HG02798 (cell line): ENCODE results near the gene PITX1.

Source experiments
- ATAC-seq: cut with Tn5 transposase; IDR thresholded peaks from one replicate; pipeline ENCODE4 v1.9.1; 2021; ENCODE audit warnings: mild to moderate bottlenecking; ENCODE audit not compliant: unreplicated experiment, poor library complexity

PITX1 gene

DNA sequence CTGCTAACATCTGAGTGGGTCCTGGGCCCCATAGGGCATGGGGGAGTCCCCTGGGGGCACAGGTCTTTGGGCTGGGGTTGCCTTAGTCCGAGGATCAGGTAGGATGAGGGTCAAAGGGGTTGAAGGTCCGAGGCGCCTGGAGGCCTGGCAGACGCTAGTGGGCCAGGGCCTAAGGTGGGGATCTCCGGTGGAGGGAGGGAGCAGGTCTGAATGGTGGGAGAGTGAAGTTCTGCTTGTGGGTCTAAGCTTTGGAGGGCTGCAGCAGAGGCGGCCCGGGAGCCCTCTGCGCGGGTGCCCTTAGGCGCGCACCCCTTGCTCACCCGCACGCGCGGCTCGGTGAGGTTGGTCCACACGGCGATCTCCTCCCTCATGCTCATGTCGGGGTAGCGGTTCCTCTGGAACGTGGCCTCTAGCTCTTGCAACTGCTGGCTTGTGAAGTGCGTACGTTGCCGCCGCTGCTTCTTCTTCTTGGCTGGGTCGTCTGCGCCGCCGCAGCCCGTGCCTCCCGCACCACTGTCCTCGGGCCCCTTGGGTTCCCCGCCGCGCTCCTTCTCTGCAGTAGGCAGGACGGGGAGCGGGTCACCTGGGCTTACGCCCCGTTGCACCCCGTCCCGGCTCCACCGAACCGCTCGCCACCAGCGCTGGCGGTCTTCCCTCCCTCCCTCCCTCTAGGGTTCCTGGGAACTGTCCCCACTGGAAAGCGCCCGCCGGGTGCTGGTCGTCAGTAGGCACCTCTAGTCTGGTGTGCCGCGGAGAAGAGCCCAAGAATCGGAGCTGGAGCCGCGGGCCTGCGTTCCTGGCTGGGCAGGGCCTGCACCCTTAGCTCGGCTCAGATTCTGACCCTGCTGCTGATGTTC lies 2.8 kb downstream of the PITX1 start:
- ATAC-seq, result no peak

DNA sequence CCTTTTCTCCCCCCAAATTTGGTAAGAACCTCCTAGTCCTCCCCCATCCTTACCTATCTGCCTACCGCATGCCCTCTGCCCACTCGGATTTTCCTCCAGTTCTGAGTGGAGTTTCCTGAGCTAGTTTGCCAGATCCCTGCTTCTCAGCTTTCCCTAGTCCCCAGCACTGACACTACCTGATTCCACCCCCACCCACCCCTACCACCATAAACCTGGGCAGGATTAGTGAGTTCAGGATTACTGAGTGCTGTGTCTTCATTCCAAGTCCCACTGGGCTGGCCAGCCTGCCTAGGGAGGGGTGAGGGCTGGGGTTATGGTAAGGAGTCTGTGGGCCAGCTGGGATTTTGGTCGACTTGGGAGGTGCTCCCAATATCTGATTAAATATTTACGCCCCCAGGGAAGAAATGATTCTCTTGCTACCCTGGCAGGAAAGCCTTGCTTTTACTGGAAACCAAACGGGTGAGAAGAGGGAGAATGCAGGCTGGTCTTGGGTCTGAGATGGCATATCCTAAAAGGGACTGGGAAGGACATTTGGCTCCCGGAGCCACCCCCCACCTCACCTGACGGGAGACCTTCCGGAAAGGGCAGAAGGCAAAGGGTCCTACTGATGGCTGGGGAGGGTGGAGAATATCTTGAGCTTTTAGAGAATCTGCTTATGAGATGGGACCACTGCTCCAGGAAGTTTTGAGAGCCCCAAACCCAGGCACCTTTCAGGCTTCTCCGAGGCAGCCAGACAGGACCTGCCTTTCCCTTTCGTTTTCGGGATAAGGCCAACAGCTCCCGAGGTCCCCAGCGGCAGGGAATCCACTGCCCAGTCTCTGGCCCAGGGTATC lies 3.7 kb downstream of the PITX1 start:
- no peak for ATAC-seq

DNA sequence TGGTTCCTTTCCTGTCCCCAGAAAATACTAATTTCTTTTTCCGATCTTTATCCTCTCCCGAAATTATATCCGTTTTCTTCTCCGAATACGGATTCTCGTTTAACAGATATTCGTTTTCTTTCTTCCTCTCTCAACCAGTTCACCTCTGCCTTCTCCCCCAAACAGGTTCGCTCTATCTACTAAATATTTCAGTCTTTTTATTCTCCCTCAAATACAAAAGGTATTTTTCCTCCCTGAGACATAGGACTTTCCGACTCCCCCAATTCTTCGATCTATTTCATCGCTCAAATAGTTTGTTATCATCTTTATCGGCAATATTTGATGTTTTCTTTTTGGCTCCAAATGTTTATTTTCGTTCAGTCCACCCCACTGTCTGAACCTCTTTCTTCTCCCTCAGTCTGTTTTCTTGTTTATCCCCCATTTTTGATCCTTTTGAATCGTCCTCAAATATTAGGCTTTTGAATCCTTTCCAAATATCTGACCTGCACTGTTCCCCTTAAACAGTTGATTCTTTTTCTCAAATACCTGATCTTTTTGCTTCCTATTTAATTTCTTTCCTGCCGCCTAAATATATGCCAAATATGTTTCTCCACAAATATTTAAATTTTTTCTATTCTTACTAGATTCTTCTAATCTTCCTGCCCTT lies 4.4 kb downstream of the PITX1 start:
- ATAC-seq, result no peak

DNA sequence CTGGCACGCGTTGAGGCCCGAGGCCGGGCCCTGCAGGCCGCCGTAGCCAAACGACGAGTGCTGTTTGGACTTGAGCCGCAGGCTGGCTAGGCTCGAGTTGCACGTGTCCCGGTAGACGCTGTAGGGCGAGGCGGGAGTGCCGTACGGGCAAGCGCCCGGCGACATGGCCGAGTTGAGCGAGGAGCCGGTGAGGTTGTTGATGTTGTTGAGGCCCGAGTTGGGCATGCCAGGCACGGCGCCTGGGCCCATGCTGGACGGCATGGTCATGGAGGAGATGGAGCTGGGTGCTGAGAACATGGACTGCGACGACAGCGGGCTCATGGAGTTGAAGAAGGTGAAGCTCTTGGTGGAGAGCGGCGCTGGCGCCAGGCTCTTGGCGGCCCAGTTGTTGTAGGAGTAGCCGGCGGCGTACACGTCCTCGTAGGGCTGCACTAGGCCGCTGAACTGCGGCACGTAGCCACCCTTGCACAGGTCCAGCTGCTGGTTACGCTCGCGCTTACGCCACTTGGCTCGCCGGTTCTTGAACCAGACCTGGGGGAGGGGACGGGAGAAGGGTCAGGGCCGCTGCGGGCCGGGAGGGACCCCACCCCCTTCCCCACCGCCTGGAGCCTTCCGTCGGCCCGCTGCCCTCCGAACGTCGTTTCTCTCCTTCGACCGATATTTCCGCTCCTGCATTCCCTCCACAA lies 5.1 kb downstream of the PITX1 start:
- ATAC-seq, result no peak

DNA sequence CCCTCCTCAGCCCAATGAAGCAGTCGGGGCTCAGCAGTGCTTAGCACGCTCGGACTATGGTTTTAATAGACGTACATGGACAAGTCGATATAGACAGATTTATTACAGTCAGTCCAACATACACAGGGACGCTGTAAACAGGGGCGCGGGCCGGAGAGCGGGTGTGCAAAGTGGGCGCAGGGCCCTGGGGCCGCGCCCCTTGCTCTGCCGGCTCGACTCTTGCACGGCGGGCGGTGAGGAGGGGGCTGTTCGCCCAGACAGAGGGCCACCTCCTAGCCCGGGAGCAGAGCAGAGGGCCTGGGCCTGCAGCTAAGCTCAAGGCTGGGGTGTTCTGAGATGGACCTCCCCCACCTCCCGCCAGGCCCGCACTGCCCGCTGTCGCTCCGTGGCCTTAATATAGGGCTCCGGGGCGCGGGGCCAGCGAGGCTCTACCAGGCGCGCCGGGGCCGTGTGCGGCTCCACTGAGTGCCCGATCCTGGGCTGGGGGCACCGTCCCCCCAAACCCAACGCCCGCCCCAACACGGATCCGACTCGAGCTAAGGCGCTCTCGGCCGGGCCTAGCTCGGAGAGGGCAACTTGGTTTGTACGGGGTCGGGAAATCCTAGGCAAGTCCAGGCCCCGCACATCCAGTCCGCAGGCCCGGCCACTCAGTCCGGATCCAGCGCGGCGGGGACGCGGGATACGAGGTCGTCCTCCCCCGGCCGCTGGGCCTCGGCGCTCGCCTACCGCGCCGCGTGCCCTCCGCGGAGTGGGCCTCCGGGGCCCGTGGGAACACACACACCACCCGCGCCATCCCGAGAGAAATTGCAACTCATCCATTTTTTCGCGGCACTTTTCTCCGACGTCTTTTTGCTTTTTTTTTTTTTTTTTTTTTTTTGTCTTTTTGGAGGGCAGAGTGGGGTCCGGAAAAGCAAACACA lies 6.1 kb downstream of the PITX1 start:
- ATAC-seq, result no peak

DNA sequence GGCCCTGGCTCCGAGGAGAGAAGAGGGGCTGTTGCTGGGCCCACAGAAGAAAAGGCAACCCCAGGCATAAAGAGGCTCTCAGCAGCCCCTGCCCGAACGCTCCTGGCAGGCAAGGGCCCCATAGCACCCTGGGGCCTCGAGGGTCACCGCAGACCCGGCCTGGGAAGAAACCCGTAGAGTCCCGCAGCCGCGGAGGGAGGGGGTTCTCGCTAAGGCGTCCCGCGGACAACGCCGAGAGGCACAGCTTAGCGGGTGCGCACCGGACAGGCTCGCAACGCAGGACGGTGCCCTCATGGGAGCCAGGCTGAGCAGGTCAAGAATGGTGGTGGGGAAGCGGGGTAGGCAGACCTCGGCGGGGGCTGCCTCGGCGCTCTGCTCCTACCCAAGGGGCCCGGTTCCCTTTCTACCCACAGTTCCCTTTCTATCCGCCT lies 6.7 kb downstream of the PITX1 start:
- ATAC-seq, result no peak

DNA sequence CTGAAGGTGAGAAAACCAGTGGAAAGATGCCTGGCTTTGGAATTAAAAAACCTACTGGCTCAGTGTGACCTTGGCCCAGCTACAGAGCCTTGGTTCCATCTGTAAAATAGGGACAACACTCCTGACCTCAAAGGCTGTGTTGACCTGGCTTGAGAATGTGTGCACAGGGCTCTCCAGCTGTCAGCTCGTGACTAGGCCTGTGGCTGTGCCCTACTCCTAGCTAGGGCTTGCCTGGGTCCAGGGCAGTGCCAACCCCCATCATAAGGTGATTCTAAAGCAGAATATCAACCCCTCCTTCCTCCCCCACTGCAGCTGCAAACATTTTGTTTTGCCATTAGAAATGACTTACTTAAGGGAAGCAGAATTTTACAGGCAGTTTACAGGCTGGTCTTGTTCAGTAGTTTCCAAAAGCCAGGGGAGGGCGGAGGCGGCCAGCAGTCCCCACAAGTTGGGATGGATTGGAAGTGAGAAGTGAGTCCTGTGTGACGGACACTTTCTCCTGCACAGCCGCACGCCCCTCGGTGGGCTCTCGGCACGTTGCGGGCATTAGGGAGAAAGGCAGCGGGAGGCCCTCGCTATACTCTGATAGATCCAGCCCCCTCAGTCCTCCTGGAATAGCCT lies 7.3 kb downstream of the PITX1 start:
- ATAC-seq, result no peak

DNA sequence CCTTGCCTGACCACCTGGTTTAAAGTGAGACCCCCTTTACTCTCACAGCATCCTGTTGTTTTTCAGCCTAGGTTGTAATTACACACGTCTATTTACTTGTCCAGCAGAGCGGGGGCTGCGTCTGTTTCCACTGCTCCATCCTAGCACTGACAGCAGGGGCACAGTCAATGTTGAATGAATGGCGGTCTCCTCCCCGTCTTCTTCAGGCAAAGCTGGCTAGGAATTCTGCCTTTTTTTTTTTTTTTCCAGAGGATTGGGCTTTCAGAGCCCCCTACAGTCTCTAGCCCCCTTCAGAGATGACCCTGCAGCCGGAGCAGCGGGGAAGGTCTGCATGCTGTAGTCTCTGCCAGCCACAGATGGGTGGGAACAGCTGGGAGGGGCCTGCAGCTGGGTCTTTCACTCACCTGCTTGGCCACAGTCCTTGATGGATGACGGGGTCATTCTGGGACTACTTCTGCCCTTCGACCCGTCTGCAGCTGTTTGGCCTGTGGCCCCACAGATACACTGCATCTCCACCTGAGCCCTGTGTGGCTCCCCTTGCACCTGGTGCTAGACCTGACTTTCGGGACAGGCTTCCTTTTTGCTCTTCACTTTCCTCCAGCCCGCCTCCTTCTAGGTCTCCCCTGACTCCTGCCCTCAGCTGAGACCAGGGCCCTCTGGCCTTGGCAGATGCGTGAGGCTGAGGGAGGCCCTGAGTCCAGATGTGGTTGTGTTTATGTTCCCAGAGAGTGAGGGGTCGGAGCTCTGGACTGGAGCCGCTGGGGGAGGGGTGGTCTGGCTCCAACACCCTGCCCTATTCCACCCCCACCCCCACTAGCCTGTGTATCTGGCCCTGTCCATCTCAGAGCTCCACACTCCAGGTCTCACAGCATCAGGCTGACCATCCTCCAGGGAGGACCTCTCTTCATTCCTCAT lies 8.0 kb downstream of the PITX1 start:
- no peak for ATAC-seq

DNA sequence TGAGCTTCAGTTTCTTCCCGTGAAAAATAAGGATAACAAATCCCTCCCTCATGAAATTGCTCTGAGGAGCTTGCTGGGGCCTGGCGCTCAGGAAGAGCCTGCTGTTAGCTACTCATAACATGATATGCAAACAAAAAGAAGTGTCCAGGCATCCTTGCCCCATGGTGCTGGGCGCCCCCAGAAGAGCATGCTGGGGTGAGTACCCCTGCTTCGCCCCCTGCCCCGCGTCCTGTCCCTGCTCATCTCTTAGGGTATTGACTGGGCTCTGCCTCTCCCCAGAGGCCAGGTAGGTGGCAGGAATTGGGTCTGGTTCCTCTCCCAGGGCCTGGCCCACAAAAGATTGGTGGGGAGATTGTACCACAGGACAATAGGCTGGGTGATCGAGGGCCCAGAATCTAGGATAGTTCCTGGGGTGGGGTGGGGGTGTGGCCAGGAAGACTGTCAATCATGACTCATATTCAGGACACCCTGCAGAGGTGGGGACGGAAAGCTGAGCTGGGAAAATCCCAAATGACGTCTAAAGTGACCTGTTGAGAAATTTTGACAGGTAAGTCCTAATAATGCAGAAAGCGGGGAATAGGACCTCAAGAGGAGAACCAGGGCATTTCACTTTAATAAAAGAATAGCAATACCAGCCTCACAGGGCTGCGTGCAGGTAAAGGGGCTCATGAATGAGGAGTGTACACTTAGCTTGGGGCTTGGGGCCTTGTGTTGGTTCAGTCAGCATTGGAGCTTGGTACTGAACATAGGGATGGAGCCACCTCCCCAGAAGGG lies 8.9 kb downstream of the PITX1 start:
- ATAC-seq, result no peak

DNA sequence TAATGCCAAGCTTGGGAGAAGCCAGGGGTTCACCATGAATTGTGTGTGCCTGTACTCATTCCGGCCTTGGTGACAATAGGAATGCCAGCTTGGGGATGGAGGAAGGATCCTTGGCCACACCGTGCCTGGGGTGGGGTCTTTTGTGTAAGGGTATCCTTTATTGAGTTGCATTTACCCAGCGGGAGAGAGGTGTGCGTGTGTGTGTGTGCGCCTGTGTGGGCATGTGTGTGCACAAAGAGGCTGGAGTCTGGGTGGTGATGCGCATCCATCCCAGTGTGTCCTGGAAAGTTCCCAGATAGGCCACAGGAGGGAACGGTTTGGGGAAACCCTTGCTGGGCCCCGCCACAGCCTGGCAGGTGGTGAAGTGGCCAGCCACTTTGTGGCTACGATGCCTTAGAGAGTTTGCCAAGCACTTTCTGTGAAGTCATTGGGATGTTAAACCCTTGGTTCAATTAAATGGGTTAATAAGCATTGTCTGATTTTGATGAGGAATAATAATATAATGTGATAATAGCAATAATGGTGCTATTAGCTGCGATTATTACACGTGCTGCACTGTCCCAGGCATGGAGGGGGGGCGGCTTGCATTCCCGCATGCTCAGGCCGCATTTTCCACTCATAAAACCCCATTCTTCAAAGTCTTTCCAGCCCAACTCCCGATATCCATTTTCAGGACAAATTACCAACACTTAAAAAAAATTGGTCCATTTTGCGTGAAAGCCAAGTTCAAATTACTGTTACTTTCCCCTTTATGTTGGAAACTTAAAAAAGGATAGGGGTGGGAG lies 13.7 kb downstream of the PITX1 start:
- no peak for ATAC-seq

DNA sequence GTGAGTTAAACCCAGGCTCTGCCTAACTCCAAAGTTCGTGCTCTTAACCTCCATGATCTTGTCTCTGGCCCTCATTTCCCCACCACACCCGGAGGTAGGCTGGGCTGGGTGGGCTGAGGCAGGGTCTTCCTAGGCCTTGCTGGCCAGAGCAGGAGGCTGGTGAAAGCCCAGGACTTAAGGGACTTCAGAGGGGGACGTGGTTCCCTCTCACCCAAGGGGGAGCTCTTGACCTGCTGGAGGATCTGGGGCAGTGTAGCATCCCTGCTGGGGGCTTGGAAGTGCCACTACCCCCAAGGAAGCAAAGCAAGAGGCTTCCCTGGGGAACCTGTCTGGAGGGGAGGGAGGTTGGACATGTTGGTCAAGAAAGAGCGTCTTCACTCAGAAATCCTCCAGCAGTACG lies 14.7 kb downstream of the PITX1 start:
- no peak for ATAC-seq

DNA sequence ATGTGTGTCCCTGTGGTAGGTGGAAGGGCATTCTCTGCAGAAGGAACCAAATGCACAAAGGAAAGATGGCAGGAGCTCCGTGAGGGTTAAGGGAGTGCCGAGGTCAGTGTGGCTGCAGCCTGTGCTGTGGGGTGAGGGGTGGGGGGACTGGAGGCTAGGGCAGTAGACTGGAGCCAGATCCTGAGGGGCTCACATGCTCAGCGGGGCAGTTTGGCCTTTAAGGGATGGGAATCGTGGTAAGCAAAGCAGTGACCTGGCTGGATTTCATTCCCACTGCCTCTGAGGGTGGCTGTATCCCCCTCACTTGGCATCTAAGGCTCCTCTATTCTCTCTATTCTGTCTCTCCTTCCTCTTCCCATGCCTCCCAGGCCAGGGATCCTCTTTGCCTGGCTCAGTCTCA lies 15.6 kb downstream of the PITX1 start:
- ATAC-seq, result no peak

DNA sequence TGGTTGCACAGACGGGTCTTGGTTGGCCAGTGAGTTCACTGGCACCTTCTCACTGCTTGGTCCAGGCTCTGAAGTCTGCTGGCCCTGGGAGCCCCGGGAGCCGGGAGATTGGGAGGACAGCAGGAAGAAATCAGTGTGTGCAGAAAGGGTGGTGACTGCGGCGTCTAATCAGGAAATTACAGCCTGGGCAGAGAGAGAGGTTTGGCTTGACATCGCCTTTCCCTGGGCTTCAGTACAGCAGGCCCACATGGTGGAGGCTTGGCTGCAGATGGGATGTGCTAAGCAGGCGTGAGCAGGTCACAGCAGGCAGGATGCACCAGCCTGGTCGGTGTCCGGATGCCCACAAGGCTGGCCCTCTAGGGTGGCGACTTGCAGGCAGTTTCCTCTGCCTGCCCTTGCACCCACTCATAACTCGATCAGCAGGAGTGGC lies 17.2 kb downstream of the PITX1 start:
- no peak for ATAC-seq

DNA sequence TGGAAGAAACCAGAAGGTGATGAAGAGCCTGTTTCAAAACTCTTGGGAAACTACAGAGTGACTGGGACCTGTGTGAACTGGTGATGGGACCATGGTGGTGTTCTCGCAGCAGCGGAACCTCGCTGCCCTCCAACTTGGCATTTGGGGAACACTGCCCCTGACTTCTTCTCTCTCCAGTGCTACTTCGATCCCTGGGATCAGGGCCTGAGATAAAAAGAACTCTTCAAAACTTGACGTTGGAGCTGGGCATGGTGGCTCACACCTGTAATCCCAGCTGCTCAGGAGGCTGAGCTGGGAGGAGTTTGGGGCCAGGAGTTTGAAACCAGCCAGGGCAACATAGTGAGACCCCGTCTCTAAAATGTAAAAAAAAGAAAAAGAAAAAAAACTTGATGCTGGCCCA lies 18.1 kb downstream of the PITX1 start:
- no peak for ATAC-seq

DNA sequence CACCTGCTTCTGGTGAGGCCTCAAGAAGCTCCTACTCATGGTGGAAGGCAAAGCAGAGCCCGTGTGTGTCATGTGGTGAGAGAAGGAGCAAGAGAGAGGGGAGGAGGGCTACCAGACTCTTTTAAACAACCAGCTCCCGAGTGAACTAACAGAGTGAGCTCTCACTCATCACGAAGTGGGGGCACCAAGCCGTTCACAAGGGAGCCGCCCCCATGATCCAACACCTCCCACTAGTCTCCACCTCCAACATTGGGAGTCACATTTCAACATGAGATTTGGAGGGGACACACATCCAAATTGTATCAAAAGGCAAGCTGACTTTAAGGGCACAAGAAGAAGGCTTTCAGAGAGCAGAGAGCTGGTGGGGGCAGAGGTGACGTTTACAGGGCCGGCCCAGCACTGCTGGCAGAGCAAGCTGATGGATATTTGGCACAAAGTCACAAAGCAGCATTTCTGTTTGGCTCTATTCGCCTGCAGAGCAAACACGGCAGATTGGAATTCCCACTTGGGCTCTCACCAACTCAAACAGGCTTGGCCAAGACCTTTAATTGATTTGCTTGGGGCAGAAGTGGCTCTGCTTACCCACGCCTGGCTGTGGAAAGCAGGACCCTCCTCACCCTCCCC lies 20.0 kb downstream of the PITX1 start:
- ATAC-seq, result no peak

DNA sequence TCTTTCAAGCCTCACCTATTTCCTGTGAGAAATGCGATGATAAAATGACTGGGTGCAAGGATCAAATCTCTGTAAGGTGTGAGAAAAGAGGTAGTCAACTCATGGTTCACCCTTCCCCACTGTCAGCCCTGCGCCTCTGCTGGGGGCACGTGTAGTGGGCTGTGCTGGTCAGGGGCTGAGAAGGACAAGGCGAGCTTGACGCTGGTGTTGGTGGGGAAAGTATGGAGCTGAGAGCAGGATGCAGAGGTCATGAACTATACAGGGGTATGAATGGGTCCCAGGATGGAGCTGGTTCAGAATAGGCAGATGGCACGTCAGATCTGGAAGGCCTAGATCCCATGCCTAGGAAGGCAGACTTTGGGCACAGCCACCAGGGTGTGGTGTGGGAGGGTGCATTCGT lies 20.6 kb downstream of the PITX1 start:
- no peak for ATAC-seq
